Activated CD4-positive, alpha-beta memory T cell treated with anti-CD3 and anti-CD28 coated beads, Interleukin-2, amount 10 ng/mL, durations not matched to agents 7 days and 5 days (primary cell): ENCODE measurements around the gene SHMT1. TPM values are rescaled to one million over a fixed set of nuclear protein-coding genes. Genes with fewer than 3 reads are reported as not detected.
"Not testable (repeated sequence)": the region's sequence is repeated elsewhere in the genome, so short reads cannot be mapped to it uniquely, and the experiment has no call there.

ENCODE experiments used
- CTCF ChIA-PET: fragments of 350-600 bp; sonication (Branson Sonifier 250); formaldehyde crosslinking; loops from one replicate; lab custom pipeline; 2021; ENCODE audit warnings: antibody characterized with exemption, inconsistent platforms; lab: Charles Lee
- POLR2A ChIA-PET: fragments of 350-600 bp; sonication (Branson Sonifier 250); formaldehyde crosslinking; loops from one replicate; lab custom pipeline; 2021; ENCODE audit warnings: antibody characterized with exemption; lab: Charles Lee
- DNase-seq: peaks from one replicate; pipeline ENCODE4 v3.0.0-alpha.2; 2020
- H3K27ac Mint-ChIP-seq: one replicate; pipeline ENCODE4 v1.8.0; 2021; ENCODE audit warnings: mild to moderate bottlenecking, mixed read lengths
- H3K27me3 Mint-ChIP-seq: one replicate; pipeline ENCODE4 v1.8.0; 2021; ENCODE audit warnings: mixed read lengths
- H3K36me3 Mint-ChIP-seq: one replicate; pipeline ENCODE4 v1.8.0; 2021; ENCODE audit warnings: low read depth, mixed read lengths
- H3K4me1 Mint-ChIP-seq: one replicate; pipeline ENCODE4 v1.8.0; 2021; ENCODE audit warnings: mixed read lengths
- H3K4me3 Mint-ChIP-seq: one replicate; pipeline ENCODE4 v1.8.0; 2021; ENCODE audit warnings: mild to moderate bottlenecking, mixed read lengths
- H3K9me3 Mint-ChIP-seq: one replicate; pipeline ENCODE4 v1.8.0; 2021; ENCODE audit warnings: mixed read lengths
- total RNA-seq, 2 experiments: library from RNA; stranded (reverse); gene quantifications; one replicate each; pipeline ENCODE4 v1.2.3, GENCODE V29; 2021

SHMT1 gene
- total RNA-seq, result 10 to 100 TPM; 38.1 to 41.1 TPM

GRCh38 chr17:18363101-18364049, at the start of gene SHMT1:
Gene SHMT1 (minus strand): TSS chr17:18363550. CDS start chr17:18355981, 7,569 bp downstream.
- DNase-seq, result peak; percentile 94
- ChIA-PET CTCF (interaction anchor here (0.6 to 1.0 kb wide), 3 partner anchors 9 to 333 kb away, joined by 3 read pairs; no protein-coding TSS in a partner anchor), POLR2A (interaction anchor here (1.0 to 1.8 kb wide), 8 partner anchors 15 to 701 kb away, joined by 3 to 4 read pairs (median 3); no protein-coding TSS in a partner anchor)
- peak within 1 kb of the TSS; percentile 94 for H3K4me3 Mint-ChIP-seq
- H3K9me3 Mint-ChIP-seq, result no peaks in the 10 kb centered on the region
- H3K27ac Mint-ChIP-seq, result peak within 1 kb of the TSS; percentile 82
- no peaks in the 10 kb centered on the region for H3K27me3 Mint-ChIP-seq
- peaks cover 14% of the 10 kb centered on the region for H3K36me3 Mint-ChIP-seq
- peaks cover 30% of the 10 kb centered on the region for H3K4me1 Mint-ChIP-seq

DNA sequence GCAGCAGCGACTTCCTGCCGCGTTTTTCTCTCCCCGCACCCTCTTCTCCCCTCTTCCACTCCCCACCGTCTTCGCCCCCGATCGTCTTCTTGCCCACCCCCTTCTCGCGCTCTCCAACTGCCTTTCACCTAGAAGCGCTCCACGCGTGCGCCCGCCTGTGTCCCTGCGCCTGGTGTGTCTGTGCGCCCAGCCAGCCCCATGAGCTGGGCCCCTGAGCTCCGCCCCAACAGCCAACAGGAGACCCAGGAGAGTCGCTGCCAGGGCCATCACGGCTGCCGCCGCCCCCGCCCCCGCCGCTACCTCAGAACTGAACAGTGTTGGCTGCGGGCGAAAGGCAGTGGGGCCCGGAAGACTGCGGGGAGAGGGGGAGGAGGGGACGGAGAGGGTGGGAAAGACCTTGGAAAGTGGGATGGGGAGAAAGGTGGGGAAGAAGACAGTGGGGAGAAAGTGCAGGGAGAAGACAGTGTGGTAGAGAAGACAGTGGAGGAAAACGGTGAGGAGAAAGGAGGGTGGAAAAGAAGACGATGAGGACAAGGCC, 48.7 kb upstream of the SHMT1 start:
- H3K27ac Mint-ChIP-seq, DNase-seq, POLR2A ChIA-PET, H3K9me3 Mint-ChIP-seq, H3K4me3 Mint-ChIP-seq, H3K27me3 Mint-ChIP-seq, H3K36me3 Mint-ChIP-seq, CTCF ChIA-PET: not testable (repeated sequence)
- H3K4me1 Mint-ChIP-seq, result peaks cover 24% of the 10 kb centered on the region

DNA sequence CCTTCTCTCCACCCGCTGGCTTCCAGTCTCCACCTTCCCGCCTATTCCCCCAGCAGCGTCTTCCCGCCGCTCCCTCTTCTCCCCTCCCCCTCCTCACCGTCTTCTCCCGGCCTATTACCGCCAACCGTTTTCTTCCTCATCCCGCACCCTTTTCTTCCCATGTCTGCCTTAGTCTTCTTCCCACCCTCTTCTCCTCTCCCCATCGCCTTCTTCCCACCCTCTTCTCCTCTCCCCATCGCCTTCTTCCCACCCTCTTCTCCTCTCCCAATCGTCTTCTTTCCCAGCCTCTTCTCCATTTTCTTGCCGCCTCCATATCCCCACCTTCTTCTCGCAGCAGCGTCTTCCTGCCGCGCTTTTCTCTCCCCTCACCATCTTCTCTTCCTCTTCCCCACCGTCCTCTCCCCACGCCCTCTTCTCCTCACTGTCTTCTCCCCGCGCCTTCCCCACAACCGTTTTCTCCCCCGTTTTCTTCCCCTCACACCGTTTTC, 48.1 kb upstream of the SHMT1 start:
- peaks cover 24% of the 10 kb centered on the region for H3K4me1 Mint-ChIP-seq
- POLR2A ChIA-PET, H3K9me3 Mint-ChIP-seq, H3K36me3 Mint-ChIP-seq, H3K27me3 Mint-ChIP-seq, CTCF ChIA-PET: not testable (repeated sequence)
- peak; percentile 31 for DNase-seq
- H3K4me3 Mint-ChIP-seq, result peak overlapping the region; percentile 97
- peak overlapping the region; percentile 80 for H3K27ac Mint-ChIP-seq

GRCh38 chr17:18410736-18411135, 47.4 kb upstream of the SHMT1 start:
- H3K4me1 Mint-ChIP-seq, result peaks cover 24% of the 10 kb centered on the region
- H3K4me3 Mint-ChIP-seq, result peak overlapping the region; percentile 97
- POLR2A ChIA-PET, DNase-seq, CTCF ChIA-PET, H3K9me3 Mint-ChIP-seq, H3K27ac Mint-ChIP-seq, H3K36me3 Mint-ChIP-seq, H3K27me3 Mint-ChIP-seq: not testable (repeated sequence)

GRCh38 chr17:18409321-18409720, 46.0 kb upstream of the SHMT1 start:
- H3K4me1 Mint-ChIP-seq, result peaks cover 24% of the 10 kb centered on the region
- H3K4me3 Mint-ChIP-seq, POLR2A ChIA-PET, H3K27ac Mint-ChIP-seq, H3K36me3 Mint-ChIP-seq, H3K27me3 Mint-ChIP-seq, DNase-seq, H3K9me3 Mint-ChIP-seq, CTCF ChIA-PET: not testable (repeated sequence)

GRCh38 chr17:18408906-18409305, 45.6 kb upstream of the SHMT1 start:
- peaks cover 24% of the 10 kb centered on the region for H3K4me1 Mint-ChIP-seq
- DNase-seq, H3K9me3 Mint-ChIP-seq, POLR2A ChIA-PET, H3K36me3 Mint-ChIP-seq, H3K27me3 Mint-ChIP-seq, CTCF ChIA-PET, H3K27ac Mint-ChIP-seq, H3K4me3 Mint-ChIP-seq: not testable (repeated sequence)

GRCh38 chr17:18403604-18404003, 40.3 kb upstream of the SHMT1 start:
- H3K27ac Mint-ChIP-seq, H3K4me1 Mint-ChIP-seq, DNase-seq, H3K4me3 Mint-ChIP-seq, H3K27me3 Mint-ChIP-seq, POLR2A ChIA-PET, CTCF ChIA-PET, H3K36me3 Mint-ChIP-seq, H3K9me3 Mint-ChIP-seq: not testable (repeated sequence)

- H3K4me1 Mint-ChIP-seq, CTCF ChIA-PET, H3K27ac Mint-ChIP-seq, H3K9me3 Mint-ChIP-seq, DNase-seq, H3K4me3 Mint-ChIP-seq, H3K27me3 Mint-ChIP-seq, H3K36me3 Mint-ChIP-seq, POLR2A ChIA-PET: not testable (repeated sequence)
These were observed 39.8 kb upstream of the SHMT1 start for GRCh38 chr17:18403166-18403565.

- H3K27me3 Mint-ChIP-seq, H3K9me3 Mint-ChIP-seq, H3K4me1 Mint-ChIP-seq, H3K36me3 Mint-ChIP-seq, CTCF ChIA-PET, H3K27ac Mint-ChIP-seq, DNase-seq, POLR2A ChIA-PET, H3K4me3 Mint-ChIP-seq: not testable (repeated sequence)
These were observed 38.7 kb upstream of the SHMT1 start for GRCh38 chr17:18401872-18402590.

- H3K9me3 Mint-ChIP-seq, DNase-seq, POLR2A ChIA-PET, H3K4me1 Mint-ChIP-seq, H3K27ac Mint-ChIP-seq, H3K4me3 Mint-ChIP-seq, H3K27me3 Mint-ChIP-seq, CTCF ChIA-PET, H3K36me3 Mint-ChIP-seq: not testable (repeated sequence)
These were observed 25.4 kb upstream of the SHMT1 start for GRCh38 chr17:18388728-18389127.

- DNase-seq, CTCF ChIA-PET, H3K4me1 Mint-ChIP-seq, H3K36me3 Mint-ChIP-seq, POLR2A ChIA-PET, H3K4me3 Mint-ChIP-seq, H3K27me3 Mint-ChIP-seq, H3K27ac Mint-ChIP-seq, H3K9me3 Mint-ChIP-seq: not testable (repeated sequence)
These were observed 24.9 kb upstream of the SHMT1 start for GRCh38 chr17:18388266-18388665.

- not testable (repeated sequence) for H3K4me1 Mint-ChIP-seq
These were observed 24.2 kb upstream of the SHMT1 start for GRCh38 chr17:18387583-18387982.

GRCh38 chr17:18384271-18384670, 20.9 kb upstream of the SHMT1 start:
- peaks cover 17% of the 10 kb centered on the region for H3K27me3 Mint-ChIP-seq
- H3K27ac Mint-ChIP-seq, result not testable (repeated sequence)
- CTCF ChIA-PET, result interaction anchor here (0.6 kb wide), 1 partner anchor 634 kb away, joined by 3 read pairs; no protein-coding TSS in a partner anchor

More at GRCh38 chr17:18387583-18387982, 24.2 kb upstream of the SHMT1 start:
- CTCF ChIA-PET, DNase-seq, H3K27ac Mint-ChIP-seq, H3K36me3 Mint-ChIP-seq, POLR2A ChIA-PET, H3K9me3 Mint-ChIP-seq, H3K4me3 Mint-ChIP-seq, H3K27me3 Mint-ChIP-seq: not testable (repeated sequence)

More at GRCh38 chr17:18384271-18384670, 20.9 kb upstream of the SHMT1 start:
- H3K4me3 Mint-ChIP-seq, H3K4me1 Mint-ChIP-seq, DNase-seq, H3K9me3 Mint-ChIP-seq, H3K36me3 Mint-ChIP-seq, POLR2A ChIA-PET: not testable (repeated sequence)
